NAMALWA (cell line): ENCODE data around the gene DTWD1.
A peak's percentile ranks its signal among the peaks of the same experiment; 100 is the strongest.
"Not testable (repeated sequence)": the region's sequence is repeated elsewhere in the genome, so short reads cannot be mapped to it uniquely, and the experiment has no call there.

Source experiments
- DNase-seq: peaks from one replicate; pipeline ENCODE4 v3.0.0-alpha.2; 2015; ENCODE audit warnings: low spot score

Gene DTWD1, protein sequence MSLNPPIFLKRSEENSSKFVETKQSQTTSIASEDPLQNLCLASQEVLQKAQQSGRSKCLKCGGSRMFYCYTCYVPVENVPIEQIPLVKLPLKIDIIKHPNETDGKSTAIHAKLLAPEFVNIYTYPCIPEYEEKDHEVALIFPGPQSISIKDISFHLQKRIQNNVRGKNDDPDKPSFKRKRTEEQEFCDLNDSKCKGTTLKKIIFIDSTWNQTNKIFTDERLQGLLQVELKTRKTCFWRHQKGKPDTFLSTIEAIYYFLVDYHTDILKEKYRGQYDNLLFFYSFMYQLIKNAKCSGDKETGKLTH

GRCh38 chr15:49620658-49621368 lies at the start of gene DTWD1, which contains the start of gene FAM227B:
Gene DTWD1, plus strand, starts transcription at chr15:49621048. Its CDS starts 4,120 bp downstream, at chr15:49625168.
Gene FAM227B, minus strand, starts transcription at chr15:49620818. Its CDS starts 5,647 bp downstream, at chr15:49615171.
- DNase-seq = peak; percentile 97

DNA sequence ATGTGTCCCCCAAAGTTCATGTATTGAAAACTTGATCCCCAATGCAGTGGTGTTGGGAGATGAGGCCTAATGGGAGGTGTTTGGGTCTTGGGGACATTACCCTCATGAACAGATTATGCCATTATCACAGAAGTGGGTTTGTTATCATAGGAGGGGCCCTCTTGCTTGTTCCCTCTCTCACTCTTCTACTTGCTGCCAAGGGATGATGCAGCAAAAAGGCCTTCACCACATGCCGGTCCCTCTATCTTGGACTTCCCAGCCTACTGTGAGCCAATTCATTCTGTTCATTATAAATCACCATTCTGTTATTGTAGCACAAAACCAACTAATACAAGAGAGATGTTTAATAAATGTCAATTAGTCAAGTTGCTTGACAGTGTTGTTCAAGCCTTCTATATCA lies 47.4 kb upstream of the DTWD1 start:
- DNase-seq = no peak

GRCh38 chr15:49589030-49589429 lies 31.8 kb upstream of the DTWD1 start:
- DNase-seq = peak; percentile 5

DNA sequence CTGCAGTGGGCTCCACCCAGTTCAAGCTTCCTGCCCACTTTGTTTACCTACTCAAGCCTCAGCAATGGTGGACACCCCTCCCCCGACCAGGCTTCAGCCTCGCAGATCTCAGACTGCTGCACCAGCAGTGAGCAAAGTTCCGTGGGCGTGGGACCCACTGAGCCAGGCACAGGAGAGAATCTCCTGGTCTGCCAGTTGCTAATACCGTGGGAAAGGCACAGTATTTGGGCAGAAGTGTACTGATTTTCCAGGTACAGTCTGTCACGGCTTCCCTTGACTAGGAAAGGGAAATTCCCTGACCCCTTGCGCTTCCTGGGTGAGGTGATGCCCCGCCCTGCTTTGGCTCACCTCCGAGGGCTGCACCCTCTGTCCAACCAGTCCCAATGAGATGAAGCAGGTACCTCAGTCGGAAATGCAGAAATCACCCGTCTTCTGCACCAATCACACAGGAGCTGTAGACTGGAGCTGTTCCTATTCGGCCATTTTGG lies 28.0 kb upstream of the DTWD1 start:
- not testable (repeated sequence) for DNase-seq

DNA sequence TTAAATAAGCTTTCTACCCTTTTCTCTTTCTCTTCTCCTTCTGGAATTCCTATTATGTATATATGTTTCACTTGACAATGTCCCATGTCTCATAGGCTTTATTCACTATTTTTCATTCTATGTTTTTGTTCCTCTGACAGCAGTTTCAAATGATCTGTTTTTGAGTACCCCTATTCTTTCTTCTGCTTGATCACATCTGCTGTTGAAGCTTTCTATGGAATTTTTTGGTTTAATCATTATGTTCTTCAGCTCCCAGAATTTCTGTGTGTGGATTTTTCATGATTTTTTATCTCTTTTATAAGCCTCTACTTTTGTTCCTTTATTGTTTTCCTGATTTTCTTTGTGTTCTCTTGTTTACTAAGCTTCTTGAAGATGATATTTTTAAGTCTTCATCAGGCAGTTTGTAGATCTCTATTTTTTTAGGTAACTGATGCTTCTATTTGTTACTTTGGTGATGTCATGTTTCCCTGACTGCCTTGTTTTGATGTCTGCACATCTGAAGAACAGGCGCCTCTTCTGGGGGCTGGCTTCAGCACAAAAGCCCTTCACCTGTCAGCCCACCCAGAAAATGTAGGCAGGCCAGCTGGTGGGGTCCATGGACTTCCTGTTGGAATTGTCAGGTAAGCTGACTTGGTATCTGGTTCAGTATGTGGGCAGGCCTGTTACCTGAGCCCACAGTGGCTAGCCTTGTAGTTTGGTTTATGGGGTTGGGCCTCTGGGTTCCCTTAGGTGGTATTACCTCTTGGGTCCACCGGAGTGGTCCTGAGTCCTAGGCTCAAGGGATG lies 16.0 kb upstream of the DTWD1 start:
- no peak for DNase-seq

DNA sequence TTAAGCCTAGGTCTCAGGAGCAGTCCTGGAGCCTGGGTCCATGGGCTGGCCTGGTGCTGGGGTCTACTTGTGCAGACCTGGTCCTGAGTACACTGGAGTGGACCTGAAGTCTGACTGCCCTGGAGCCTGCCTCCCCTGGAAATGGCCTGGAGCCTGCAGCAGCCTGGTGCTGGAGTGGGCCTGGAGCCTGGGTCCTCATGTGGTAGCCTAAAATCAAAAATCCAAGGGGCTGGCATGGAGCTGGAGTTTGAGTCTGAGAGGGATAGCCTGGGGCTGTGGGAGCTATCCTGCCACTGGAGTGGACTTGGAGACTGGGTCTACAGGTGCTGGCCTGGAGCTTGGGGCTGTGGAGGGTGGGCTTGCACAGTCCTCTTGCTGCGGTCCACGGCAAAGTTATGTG lies 15.3 kb upstream of the DTWD1 start:
- no peak for DNase-seq

DNA sequence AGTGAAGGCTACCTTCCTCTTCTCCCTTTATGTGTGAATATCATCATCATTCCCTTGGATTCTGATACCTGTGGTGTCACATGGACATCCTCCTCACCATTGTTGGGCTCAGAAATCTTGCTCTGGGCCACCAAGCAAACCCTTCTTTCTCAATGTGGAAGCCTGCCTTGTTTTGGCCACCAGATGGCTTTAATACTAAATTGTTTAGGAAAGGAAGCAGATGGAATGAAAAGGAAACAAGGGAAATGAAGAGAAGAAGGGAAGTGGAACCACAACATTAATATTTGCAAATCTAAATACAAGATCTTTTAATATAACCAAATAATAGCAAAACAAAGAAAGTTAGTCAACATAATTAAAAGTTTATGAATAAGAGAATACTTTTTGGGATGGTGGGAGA lies 14.3 kb upstream of the DTWD1 start:
- DNase-seq = no peak

DNA sequence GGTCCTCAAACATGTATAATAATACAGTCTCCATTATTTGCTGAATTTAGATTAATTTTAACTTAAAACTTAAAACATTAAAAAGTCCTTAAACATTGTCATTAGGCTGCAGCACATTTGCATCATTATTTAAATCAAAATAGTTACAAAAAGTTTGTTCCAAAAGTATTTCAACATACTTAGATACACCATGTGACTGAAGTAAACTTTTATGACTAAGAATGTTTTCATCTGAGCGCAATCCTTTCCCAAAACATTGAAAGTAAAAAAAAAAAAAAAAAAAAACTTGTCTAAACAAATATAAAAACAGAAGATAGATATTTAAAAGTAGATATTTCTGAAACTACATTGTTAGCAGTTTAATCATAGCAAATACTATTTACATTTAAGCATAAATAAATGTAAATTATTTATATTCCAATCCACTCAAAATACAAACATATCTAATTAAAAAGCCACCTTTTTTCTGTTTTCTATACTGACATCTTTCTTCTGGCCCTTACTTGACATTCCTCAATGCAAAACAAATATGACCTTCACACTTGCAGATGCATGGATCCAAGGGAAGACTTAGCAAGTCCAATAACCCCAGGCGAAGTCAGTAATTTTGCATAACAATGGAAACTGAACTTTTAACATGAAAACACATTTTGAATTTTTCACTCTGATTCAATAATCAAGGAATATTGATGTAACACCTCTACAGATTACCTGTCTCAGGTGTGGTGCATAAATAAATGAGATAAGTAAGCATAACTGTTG lies 10.5 kb upstream of the DTWD1 start:
- no peak for DNase-seq

GRCh38 chr15:49612240-49612639 lies 8.6 kb upstream of the DTWD1 start:
- DNase-seq = not testable (repeated sequence)

DNA sequence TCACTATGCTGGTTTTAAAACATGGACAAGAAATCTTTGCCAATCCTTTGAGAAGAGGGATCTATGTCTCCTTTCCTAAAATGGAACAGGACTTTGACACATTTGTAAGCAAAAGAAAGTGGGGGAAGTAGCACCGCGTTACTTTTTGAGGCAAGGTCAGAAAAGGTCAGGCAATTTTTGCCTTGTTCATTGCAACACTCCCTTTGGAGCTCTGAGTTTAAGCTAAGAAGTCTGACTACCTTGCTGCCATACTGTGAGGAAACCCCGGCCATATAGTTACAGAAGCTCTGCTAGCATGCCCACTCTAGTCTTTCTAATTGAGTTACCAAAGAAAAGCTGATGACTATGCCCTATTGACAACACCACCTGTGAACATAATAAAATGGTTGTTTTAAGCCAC lies 1.6 kb upstream of the DTWD1 start:
- no peak for DNase-seq

DNA sequence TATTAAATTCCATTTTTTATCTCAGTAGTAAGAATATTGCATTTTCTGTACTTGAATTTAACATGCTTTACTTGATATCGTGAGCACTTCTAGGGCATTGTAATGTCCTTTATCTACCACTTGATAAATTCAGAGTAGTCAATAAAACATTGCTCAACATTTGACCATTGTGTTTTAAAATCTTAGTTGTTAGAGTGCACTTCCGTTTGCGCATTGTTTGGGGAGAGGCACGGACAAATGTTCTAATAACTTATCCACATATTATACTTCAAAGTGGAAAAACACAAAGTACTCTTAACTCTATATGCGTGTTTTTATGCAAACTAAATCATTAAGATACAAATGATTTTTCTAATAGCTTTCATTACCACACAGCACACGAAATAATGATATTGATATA lies 649 bp upstream of the DTWD1 start:
- peak; percentile 59 for DNase-seq

- peak; percentile 50 for DNase-seq
These were observed 558 bp downstream of the DTWD1 start for GRCh38 chr15:49621401-49621811.

DNA sequence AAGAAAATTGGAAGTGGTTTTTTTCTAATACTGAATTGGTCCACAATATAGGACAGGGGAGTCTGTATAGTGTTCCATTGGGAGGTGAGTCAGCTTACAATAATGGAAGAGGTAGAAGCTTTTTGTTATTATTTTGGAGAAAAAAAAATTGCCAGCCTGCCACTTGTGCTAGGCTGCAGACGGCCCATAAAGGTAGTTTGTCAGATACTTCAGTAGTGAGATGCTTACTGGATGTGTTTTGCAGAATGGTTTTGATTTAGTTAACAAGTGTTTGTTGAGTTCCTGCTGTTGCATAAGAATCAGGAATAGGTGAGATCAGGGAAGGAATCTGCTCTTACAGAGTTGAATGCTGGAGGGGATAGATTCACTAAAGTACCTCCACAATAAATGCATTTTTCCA lies 1.0 kb downstream of the DTWD1 start:
- DNase-seq = no peak

GRCh38 chr15:49622561-49622960 lies 1.7 kb downstream of the DTWD1 start:
- DNase-seq = no peak

DNA sequence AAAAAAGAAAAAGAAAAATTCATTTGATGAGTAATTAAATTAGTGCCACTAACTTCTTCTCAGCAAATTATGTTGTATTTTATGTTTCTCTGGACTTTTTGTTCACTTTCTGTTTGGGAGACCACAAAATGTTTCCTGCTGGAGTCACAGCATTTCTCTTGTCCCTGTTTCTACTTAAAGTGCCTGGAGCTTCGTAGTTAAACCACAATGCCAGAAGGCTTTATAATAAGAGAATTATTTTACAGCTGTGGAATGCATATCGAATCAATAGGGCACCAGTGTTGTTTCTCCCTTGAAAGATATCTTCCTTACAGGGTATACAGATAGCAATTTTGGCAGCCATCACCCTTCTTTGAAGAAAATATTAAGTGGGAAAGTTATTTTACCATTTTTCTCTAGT lies 3.2 kb downstream of the DTWD1 start:
- no peak for DNase-seq

- no peak for DNase-seq
These were observed 4.7 kb downstream of the DTWD1 start for GRCh38 chr15:49625460-49626036.

- DNase-seq = no peak
These were observed 6.6 kb downstream of the DTWD1 start for GRCh38 chr15:49627407-49627877.

- DNase-seq = no peak
These were observed 7.5 kb downstream of the DTWD1 start for GRCh38 chr15:49628379-49628778.

GRCh38 chr15:49637857-49638256 lies 17.0 kb downstream of the DTWD1 start:
- no peak for DNase-seq

DNA sequence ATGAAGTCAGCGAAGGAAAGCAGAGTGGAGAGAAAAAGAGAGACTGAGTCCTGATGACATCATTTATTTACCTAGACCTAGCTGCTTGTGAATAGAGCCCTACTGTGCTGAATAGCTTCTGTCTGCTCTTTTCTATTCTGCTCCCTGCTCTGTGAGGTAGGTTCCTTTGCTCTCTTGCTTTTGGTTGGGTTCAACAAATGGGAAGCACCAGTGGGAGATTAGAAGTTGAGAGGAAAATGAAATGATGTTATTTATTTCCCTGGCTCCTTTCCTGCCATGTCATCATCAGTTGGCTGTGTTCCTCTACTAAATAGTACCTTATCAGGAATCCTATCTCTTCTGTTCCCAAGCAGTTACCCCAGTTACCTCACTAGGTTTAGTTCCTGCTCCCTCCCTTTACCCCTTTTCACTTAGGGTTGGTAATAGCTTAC lies 23.5 kb downstream of the DTWD1 start:
- no peak for DNase-seq

- no peak for DNase-seq
These were observed 24.4 kb downstream of the DTWD1 start for GRCh38 chr15:49645277-49645676.
